Measurements from ENCODE around the gene CLN6.
"Not testable (repeated sequence)": the region's sequence is repeated elsewhere in the genome, so short reads cannot be mapped to it uniquely, and the experiment has no call there.

CLN6 gene

GRCh38 chr15:68228971-68229385, 550 bp downstream of the CLN6 start:
- peak overlapping the region; percentile 78 for H3K9ac ChIP-seq (ENCODE audit: low read depth, low read length)
- no peaks in the 10 kb centered on the region for H3K36me3 ChIP-seq (ENCODE audit: control insufficient read depth, insufficient read depth, low read length)
- H3K27me3 ChIP-seq (ENCODE audit: control insufficient read depth, insufficient read depth, low read length): no peaks in the 10 kb centered on the region
- no peaks in the 10 kb centered on the region for H3K9me3 ChIP-seq (ENCODE audit: control insufficient read depth, insufficient read depth, low read length)
- H3K4me3 ChIP-seq (ENCODE audit: low read depth, low read length): peak overlapping the region; percentile 82
- peaks cover 10% of the 10 kb centered on the region for H3K4me1 ChIP-seq (ENCODE audit: control insufficient read depth, insufficient read depth, low read length)

GRCh38 chr15:68228143-68228970, 1.2 kb downstream of the CLN6 start:
- Histone ChIP-seq H3K27me3 (ENCODE audit: control insufficient read depth, insufficient read depth, low read length) (no peaks in the 10 kb centered on the region), H3K4me1 (ENCODE audit: control insufficient read depth, insufficient read depth, low read length) (peaks cover 10% of the 10 kb centered on the region), H3K4me3 (ENCODE audit: low read depth, low read length) (peak overlapping the region; percentile 82), H3K9ac (ENCODE audit: low read depth, low read length) (peak overlapping the region; percentile 78), H3K36me3 (ENCODE audit: control insufficient read depth, insufficient read depth, low read length) (no peaks in the 10 kb centered on the region), H3K9me3 (ENCODE audit: control insufficient read depth, insufficient read depth, low read length) (no peaks in the 10 kb centered on the region)

- Histone ChIP-seq H3K36me3 (ENCODE audit: control insufficient read depth, insufficient read depth, low read length) (no peaks in the 10 kb centered on the region), H3K27me3 (ENCODE audit: control insufficient read depth, insufficient read depth, low read length) (no peaks in the 10 kb centered on the region), H3K9me3 (ENCODE audit: control insufficient read depth, insufficient read depth, low read length) (no peaks in the 10 kb centered on the region), H3K4me3 (ENCODE audit: low read depth, low read length) (peak overlapping the region; percentile 82), H3K4me1 (ENCODE audit: control insufficient read depth, insufficient read depth, low read length) (peaks cover 10% of the 10 kb centered on the region), H3K9ac (ENCODE audit: low read depth, low read length) (peak overlapping the region; percentile 78)
Observed at GRCh38 chr15:68227643-68228142, 1.8 kb downstream of the CLN6 start.

GRCh38 chr15:68225442-68225841, 4.1 kb downstream of the CLN6 start:
- H3K4me1 ChIP-seq (ENCODE audit: control insufficient read depth, insufficient read depth, low read length); H3K36me3 ChIP-seq (ENCODE audit: control insufficient read depth, insufficient read depth, low read length); H3K27me3 ChIP-seq (ENCODE audit: control insufficient read depth, insufficient read depth, low read length); H3K9me3 ChIP-seq (ENCODE audit: control insufficient read depth, insufficient read depth, low read length); H3K4me3 ChIP-seq (ENCODE audit: low read depth, low read length); H3K9ac ChIP-seq (ENCODE audit: low read depth, low read length): not testable (repeated sequence)

- Histone ChIP-seq H3K4me3 (ENCODE audit: low read depth, low read length) (no peak overlapping the region), H3K9me3 (ENCODE audit: control insufficient read depth, insufficient read depth, low read length) (no peaks in the 10 kb centered on the region), H3K27me3 (ENCODE audit: control insufficient read depth, insufficient read depth, low read length) (no peaks in the 10 kb centered on the region), H3K36me3 (ENCODE audit: control insufficient read depth, insufficient read depth, low read length) (no peaks in the 10 kb centered on the region), H3K9ac (ENCODE audit: low read depth, low read length) (no peak overlapping the region), H3K4me1 (ENCODE audit: control insufficient read depth, insufficient read depth, low read length) (peaks cover 10% of the 10 kb centered on the region)
Observed at GRCh38 chr15:68224546-68225250, 4.8 kb downstream of the CLN6 start.

GRCh38 chr15:68224108-68224507, 5.4 kb downstream of the CLN6 start:
- Histone ChIP-seq H3K9ac (ENCODE audit: low read depth, low read length) (no peak overlapping the region), H3K9me3 (ENCODE audit: control insufficient read depth, insufficient read depth, low read length) (no peaks in the 10 kb centered on the region), H3K36me3 (ENCODE audit: control insufficient read depth, insufficient read depth, low read length) (no peaks in the 10 kb centered on the region), H3K4me3 (ENCODE audit: low read depth, low read length) (no peak overlapping the region), H3K27me3 (ENCODE audit: control insufficient read depth, insufficient read depth, low read length) (no peaks in the 10 kb centered on the region), H3K4me1 (ENCODE audit: control insufficient read depth, insufficient read depth, low read length) (peaks cover 10% of the 10 kb centered on the region)

- Histone ChIP-seq H3K27me3 (ENCODE audit: control insufficient read depth, insufficient read depth, low read length) (no peaks in the 10 kb centered on the region), H3K4me1 (ENCODE audit: control insufficient read depth, insufficient read depth, low read length) (peaks cover 7% of the 10 kb centered on the region), H3K9ac (ENCODE audit: low read depth, low read length) (no peak overlapping the region), H3K36me3 (ENCODE audit: control insufficient read depth, insufficient read depth, low read length) (peaks cover 4% of the 10 kb centered on the region), H3K9me3 (ENCODE audit: control insufficient read depth, insufficient read depth, low read length) (no peaks in the 10 kb centered on the region), H3K4me3 (ENCODE audit: low read depth, low read length) (no peak overlapping the region)
Observed at GRCh38 chr15:68223171-68223570, 6.4 kb downstream of the CLN6 start.

GRCh38 chr15:68222432-68222743, 7.1 kb downstream of the CLN6 start:
- not testable (repeated sequence) for H3K9ac ChIP-seq (ENCODE audit: low read depth, low read length); H3K36me3 ChIP-seq (ENCODE audit: control insufficient read depth, insufficient read depth, low read length); H3K4me3 ChIP-seq (ENCODE audit: low read depth, low read length); H3K4me1 ChIP-seq (ENCODE audit: control insufficient read depth, insufficient read depth, low read length); H3K27me3 ChIP-seq (ENCODE audit: control insufficient read depth, insufficient read depth, low read length); H3K9me3 ChIP-seq (ENCODE audit: control insufficient read depth, insufficient read depth, low read length)

- not testable (repeated sequence) for H3K36me3 ChIP-seq (ENCODE audit: control insufficient read depth, insufficient read depth, low read length); H3K9me3 ChIP-seq (ENCODE audit: control insufficient read depth, insufficient read depth, low read length); H3K4me3 ChIP-seq (ENCODE audit: low read depth, low read length); H3K9ac ChIP-seq (ENCODE audit: low read depth, low read length); H3K4me1 ChIP-seq (ENCODE audit: control insufficient read depth, insufficient read depth, low read length); H3K27me3 ChIP-seq (ENCODE audit: control insufficient read depth, insufficient read depth, low read length)
Observed at GRCh38 chr15:68221530-68222431, 7.7 kb downstream of the CLN6 start.

GRCh38 chr15:68220967-68221366, 8.6 kb downstream of the CLN6 start:
- Histone ChIP-seq H3K9ac (ENCODE audit: low read depth, low read length) (no peak overlapping the region), H3K9me3 (ENCODE audit: control insufficient read depth, insufficient read depth, low read length) (no peaks in the 10 kb centered on the region), H3K27me3 (ENCODE audit: control insufficient read depth, insufficient read depth, low read length) (no peaks in the 10 kb centered on the region), H3K36me3 (ENCODE audit: control insufficient read depth, insufficient read depth, low read length) (peaks cover 7% of the 10 kb centered on the region), H3K4me1 (ENCODE audit: control insufficient read depth, insufficient read depth, low read length) (no peaks in the 10 kb centered on the region), H3K4me3 (ENCODE audit: low read depth, low read length) (no peak overlapping the region)

GRCh38 chr15:68220489-68220888, 9.0 kb downstream of the CLN6 start:
- Histone ChIP-seq H3K4me3 (ENCODE audit: low read depth, low read length) (no peak overlapping the region), H3K9ac (ENCODE audit: low read depth, low read length) (no peak overlapping the region), H3K27me3 (ENCODE audit: control insufficient read depth, insufficient read depth, low read length) (no peaks in the 10 kb centered on the region), H3K4me1 (ENCODE audit: control insufficient read depth, insufficient read depth, low read length) (no peaks in the 10 kb centered on the region), H3K9me3 (ENCODE audit: control insufficient read depth, insufficient read depth, low read length) (no peaks in the 10 kb centered on the region), H3K36me3 (ENCODE audit: control insufficient read depth, insufficient read depth, low read length) (peaks cover 7% of the 10 kb centered on the region)

Measured in iPS-15b (cell line).